HG03039 (cell line): ENCODE results near the gene COBL.

Source experiments
- ATAC-seq: cut with Tn5 transposase; IDR thresholded peaks from one replicate; pipeline ENCODE4 v1.9.1; 2021; ENCODE audit warnings: mild to moderate bottlenecking, moderate library complexity; ENCODE audit not compliant: unreplicated experiment

COBL gene

GRCh38 chr7:51278797-51279196, 37.8 kb downstream of the COBL start:
- no peak for ATAC-seq

GRCh38 chr7:51276967-51277366, 39.6 kb downstream of the COBL start:
- no peak for ATAC-seq

GRCh38 chr7:51276091-51276605, 40.5 kb downstream of the COBL start:
- ATAC-seq: no peak

GRCh38 chr7:51275532-51275931, 41.1 kb downstream of the COBL start:
- ATAC-seq: no peak

GRCh38 chr7:51274955-51275354, 41.7 kb downstream of the COBL start:
- no peak for ATAC-seq

- ATAC-seq: no peak
These were observed 42.6 kb downstream of the COBL start for GRCh38 chr7:51274001-51274400.

- no peak for ATAC-seq
These were observed 43.2 kb downstream of the COBL start for GRCh38 chr7:51273360-51273759.

- ATAC-seq: no peak
These were observed 45.6 kb downstream of the COBL start for GRCh38 chr7:51270965-51271364.

GRCh38 chr7:51269911-51270310, 46.7 kb downstream of the COBL start:
- no peak for ATAC-seq

- no peak for ATAC-seq
These were observed 47.3 kb downstream of the COBL start for GRCh38 chr7:51269321-51269720.

GRCh38 chr7:51268859-51269258, 47.8 kb downstream of the COBL start:
- no peak for ATAC-seq

GRCh38 chr7:51267169-51267568, 49.4 kb downstream of the COBL start:
- ATAC-seq: no peak

GRCh38 chr7:51265066-51265907, 51.3 kb downstream of the COBL start:
- no peak for ATAC-seq

- ATAC-seq: no peak
These were observed 52.8 kb downstream of the COBL start for GRCh38 chr7:51263631-51264484.

GRCh38 chr7:51262796-51263531, 53.6 kb downstream of the COBL start:
- ATAC-seq: no peak

- no peak for ATAC-seq
These were observed 54.4 kb downstream of the COBL start for GRCh38 chr7:51261950-51262795.

GRCh38 chr7:51261117-51261835, 55.3 kb downstream of the COBL start:
- ATAC-seq: no peak

- ATAC-seq: no peak
These were observed 56.1 kb downstream of the COBL start for GRCh38 chr7:51260516-51260915.

GRCh38 chr7:51259766-51260165, 56.8 kb downstream of the COBL start:
- no peak for ATAC-seq

GRCh38 chr7:51256916-51257315, 59.7 kb downstream of the COBL start:
- ATAC-seq: no peak
